HL-60 (cell line): ENCODE data around the gene KYAT1.

Experiments used
- GABPA ChIP-seq: IDR thresholded peaks from 2 replicates; pipeline ENCODE4 v1.6.1; 2012; ENCODE audit warnings: low read depth
- POLR2AphosphoS5 ChIP-seq: IDR thresholded peaks from 2 replicates; pipeline ENCODE4 v1.6.1; 2012; ENCODE audit warnings: low read depth
- REST ChIP-seq: IDR thresholded peaks from 2 replicates; pipeline ENCODE4 v1.6.1; 2012; ENCODE audit warnings: low read depth; ENCODE audit not compliant: insufficient replicate concordance
- TF ChIP-seq, protein P1 (sequence below): IDR thresholded peaks from one replicate; pipeline ENCODE4 v1.5.1; 2011; ENCODE audit warnings: low read length, control low read depth, inconsistent platforms; ENCODE audit not compliant: insufficient read depth

DNA sequence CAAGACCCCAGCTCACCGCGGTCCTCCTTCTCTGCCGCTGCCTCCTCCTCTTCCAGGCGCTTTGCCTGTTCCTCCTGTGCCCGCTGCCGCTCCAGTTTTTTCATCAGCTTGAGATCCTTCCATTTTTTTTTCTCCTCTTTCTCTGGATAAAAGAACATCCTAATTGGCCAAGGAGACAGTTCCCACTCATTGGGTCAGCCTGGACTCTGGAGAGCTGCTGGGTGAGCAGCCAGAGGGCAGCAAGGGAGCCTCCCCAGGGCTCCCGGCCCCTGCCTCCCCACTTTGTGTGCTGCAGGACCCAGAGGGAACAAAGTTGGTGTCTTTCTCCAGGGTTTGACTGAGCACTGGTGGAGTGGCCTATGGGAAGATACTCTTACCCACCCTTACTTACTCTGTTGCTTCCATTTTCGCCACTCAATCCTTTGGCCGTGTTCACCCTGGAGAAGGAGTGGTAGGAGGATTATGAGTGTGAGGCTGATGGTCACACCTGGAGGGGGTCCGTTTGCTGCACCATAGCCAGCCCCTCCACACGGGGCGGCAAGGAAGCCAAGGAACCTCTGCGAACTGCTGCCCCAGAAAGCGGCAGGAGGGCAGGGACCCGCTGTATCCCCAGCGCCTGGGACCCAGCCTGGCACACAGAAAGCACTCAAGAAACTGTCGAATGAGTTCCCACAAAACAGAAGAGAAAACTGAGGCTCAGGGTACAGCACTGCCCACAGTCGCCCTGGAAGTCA, 52.9 kb downstream of the KYAT1 start:
- TF ChIP-seq, protein P1, sequence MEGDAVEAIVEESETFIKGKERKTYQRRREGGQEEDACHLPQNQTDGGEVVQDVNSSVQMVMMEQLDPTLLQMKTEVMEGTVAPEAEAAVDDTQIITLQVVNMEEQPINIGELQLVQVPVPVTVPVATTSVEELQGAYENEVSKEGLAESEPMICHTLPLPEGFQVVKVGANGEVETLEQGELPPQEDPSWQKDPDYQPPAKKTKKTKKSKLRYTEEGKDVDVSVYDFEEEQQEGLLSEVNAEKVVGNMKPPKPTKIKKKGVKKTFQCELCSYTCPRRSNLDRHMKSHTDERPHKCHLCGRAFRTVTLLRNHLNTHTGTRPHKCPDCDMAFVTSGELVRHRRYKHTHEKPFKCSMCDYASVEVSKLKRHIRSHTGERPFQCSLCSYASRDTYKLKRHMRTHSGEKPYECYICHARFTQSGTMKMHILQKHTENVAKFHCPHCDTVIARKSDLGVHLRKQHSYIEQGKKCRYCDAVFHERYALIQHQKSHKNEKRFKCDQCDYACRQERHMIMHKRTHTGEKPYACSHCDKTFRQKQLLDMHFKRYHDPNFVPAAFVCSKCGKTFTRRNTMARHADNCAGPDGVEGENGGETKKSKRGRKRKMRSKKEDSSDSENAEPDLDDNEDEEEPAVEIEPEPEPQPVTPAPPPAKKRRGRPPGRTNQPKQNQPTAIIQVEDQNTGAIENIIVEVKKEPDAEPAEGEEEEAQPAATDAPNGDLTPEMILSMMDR: no peak
- TF ChIP-seq POLR2AphosphoS5 (no peak), GABPA (no peak), REST (no peak)
